GM21529 (cell line): ENCODE data around the gene RPL5.

Source experiments
- ATAC-seq: cut with Tn5 transposase; IDR thresholded peaks from one replicate; pipeline ENCODE4 v1.9.1; 2021; ENCODE audit not compliant: unreplicated experiment

RPL5 gene

GRCh38 chr1:92817986-92818764 lies 13.7 kb upstream of the RPL5 start:
- ATAC-seq = peak; percentile 66

GRCh38 chr1:92820024-92820423 lies 11.8 kb upstream of the RPL5 start:
- ATAC-seq = no peak

DNA sequence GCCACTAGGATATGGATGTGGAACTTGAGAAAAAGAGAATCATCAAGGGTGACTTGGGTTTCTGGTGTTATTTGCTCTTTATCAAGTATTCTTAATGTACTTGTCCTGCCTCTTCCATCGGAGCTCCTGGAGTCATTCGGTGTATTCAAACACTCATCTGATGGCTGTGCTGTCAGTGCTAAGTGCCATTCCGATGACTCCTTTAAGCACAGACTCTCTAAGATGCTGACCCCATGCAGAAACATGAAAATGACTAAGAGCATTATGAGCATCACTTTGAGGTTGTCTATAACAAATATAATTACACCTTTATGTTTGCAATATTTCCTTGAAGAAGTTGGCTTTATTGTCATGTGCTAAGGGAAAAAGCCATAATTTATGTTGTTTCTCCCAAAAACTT lies 11.3 kb upstream of the RPL5 start:
- no peak for ATAC-seq

DNA sequence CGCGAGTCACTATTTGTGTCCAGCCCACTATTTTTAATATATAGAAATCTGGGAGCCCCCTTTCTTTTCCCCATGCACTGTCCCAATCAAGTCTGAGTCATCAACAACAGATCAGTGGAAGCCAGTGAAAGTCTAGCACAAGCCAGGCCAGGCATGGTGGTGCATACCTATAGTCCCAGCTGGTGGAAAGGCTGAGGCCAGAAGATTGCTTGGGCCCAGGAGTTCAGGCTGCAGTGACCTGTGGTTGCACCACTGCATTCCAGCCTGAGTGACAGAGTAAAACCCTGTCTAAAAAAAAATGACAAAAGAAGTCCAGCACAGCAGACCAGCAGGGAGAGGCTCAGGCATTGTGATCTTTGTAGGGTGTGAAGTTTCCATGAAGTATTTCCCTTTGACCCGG lies 9.0 kb upstream of the RPL5 start:
- ATAC-seq = no peak

GRCh38 chr1:92826792-92827191 lies 5.0 kb upstream of the RPL5 start:
- no peak for ATAC-seq

DNA sequence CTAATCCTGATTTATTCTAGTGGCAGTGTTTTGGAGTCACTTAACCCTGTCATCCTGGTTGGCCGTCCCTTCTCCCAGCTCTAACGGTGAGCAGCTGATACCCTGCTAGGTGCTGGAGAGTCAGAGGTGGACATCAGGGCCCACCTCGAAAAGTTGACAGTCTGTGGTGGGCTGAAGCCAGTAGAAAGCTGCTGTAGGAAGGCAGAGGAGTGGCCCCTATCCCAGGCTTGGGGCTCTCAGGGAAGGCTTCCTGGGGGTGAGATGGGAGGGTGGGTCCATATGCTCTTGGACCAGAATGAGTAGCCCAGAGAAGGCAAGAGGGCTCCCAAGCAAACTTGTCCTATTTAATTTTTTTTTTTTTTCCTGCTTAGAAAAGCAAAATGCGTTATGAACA lies 475 bp upstream of the RPL5 start:
- no peak for ATAC-seq

- ATAC-seq = no peak
Observed at GRCh38 chr1:92832537-92833114, 786 bp downstream of the RPL5 start.

DNA sequence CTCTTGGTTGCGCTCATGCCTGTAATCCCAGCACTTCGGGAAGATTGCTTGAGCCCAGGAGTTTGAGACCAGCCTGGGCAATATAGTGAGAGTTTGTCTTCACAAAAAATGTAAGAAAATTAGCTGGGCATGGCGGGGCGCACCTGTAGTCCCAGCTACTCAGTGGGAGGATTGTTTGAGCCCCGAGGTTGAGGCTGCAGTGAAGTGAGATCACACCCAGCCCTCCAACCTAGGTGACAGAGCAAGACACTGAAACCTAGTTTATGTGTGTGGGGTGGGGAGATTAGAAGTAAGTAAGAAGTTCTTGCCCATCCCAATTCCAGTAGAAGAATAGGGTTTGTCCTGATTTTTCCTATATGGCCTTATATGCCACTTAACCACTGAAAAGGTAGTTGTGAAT lies 2.0 kb downstream of the RPL5 start:
- no peak for ATAC-seq

DNA sequence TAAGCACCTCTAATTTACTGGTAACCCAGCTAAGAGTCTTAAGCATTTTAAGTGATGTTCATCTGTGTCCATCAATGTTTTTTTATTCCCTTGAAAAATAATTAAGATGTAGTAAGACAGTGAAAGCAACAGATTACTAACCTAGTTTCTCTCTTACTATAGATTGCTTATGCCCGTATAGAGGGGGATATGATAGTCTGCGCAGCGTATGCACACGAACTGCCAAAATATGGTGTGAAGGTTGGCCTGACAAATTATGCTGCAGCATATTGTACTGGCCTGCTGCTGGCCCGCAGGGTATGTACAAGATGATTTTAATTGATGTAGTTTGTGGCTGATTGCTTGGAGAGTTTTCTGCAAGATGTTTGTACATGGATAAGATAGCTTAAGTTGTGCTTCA lies 2.8 kb downstream of the RPL5 start:
- ATAC-seq = no peak

DNA sequence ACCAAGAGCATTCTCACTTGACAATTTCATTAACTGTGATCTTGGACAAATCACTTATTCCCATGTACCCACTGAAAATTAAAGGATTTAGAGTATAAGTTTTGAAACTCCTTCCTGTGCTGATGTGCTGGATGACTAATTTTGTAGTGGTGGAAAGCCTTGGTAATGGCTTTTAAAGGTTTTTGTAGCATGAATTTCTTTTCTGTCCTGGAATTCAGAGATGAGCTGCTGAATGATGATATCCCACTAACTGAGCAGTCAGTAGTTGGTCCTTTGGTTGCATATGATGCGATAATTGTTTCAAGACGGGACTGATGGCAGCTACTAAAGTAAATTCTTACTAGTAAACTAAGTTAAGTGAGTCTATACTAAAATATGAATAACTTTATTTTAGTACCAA lies 5.2 kb downstream of the RPL5 start:
- no peak for ATAC-seq

DNA sequence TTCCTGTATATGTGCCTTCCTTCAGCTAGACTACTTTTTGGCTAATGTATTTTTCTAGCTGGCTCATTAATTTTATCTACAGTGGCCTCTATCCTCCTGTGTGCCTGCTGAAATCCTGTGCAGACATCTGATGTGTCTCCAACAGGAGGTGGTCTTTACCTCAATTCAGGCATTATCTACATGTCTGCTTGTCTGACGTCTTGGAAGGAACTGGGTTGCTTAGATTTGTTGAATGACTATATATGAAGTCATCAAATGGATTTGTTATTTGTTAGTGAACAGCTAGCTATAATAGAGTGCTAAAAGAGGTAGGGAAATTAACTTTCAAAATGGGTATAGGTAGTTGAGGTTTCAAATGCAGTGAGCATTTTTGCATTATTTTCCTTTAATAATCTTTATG lies 6.7 kb downstream of the RPL5 start:
- ATAC-seq = no peak

DNA sequence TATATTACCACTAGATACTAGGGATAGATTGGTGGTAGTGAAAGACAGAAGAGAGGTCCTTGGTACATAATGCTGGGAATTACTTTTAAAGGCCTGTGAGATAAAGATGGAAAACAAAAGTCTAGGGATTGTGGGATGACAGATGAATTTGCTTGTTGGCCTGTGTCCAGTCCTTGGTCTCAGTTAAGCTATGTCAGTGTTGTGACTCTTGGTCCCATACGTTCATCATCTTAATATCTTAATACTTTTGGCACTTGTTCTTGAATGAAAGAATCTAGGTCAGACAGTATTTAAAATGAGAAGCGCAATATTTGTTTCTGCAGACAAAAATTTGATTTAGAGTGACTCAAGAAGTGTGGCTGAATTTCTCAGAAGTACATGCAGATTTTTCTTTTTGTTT lies 7.6 kb downstream of the RPL5 start:
- no peak for ATAC-seq

GRCh38 chr1:92840600-92840999 lies 8.8 kb downstream of the RPL5 start:
- ATAC-seq = no peak

GRCh38 chr1:92842082-92843045 lies 10.5 kb downstream of the RPL5 start:
- ATAC-seq = no peak

- no peak for ATAC-seq
Observed at GRCh38 chr1:92843046-92843423, 11.2 kb downstream of the RPL5 start.

DNA sequence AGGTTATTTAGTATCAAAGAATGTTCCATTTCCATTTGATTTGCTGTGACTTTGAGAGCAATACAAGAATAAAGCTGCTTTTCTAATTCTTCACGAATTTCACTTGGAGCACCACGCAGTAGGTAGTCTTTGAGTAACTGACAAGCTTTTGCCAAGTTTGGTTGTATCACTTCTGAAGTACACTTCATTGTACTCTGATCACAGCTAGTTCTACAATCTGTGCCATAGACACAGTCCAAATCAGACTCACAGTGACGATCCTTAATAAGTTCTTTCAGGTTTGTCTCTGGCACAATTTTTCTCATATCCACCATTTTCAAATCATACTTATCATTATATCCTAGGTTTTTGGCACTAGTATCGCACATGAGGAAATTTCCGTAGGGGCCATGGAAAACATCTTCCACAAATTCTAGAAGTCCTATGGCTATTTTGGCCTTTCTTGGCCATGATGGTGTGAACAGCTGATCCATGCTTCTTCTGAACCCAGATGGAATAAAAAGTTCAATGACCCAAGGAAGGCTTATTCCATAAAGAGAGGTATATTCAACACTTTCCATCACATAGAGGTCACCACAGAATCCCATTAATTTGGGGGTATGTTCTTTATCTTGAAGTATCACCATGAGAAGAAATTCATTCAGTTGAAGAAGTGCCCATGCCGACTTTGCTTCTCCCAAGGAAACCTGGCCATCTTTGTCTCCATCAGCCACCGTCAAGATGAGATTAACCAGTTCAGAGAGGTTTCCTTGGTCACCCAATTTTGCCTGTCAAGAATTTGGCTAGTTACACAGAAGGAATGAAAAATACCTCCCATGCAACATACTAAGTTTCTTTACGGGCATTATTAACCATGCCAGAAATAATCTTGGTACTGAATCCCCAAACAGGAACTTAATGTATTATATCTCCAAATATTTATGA lies 11.9 kb downstream of the RPL5 start:
- no peak for ATAC-seq

DNA sequence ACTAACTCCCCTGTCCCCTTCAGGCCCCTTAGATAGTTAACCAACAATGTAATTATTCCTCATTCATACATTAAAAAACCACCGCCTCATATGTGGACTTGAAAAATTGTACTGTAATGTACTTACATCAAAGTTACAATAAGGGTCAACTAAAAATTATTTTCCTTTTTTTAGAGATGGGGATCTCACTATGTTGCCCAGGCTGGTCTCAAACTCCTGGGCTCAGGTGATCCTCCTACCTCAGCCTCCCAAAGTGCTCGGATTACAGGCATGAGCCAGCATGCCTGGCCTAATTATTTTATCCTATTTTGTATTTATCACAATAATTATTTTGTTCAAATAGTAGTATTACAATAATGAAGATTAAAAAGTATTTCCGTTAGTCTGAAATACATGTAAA lies 12.6 kb downstream of the RPL5 start:
- no peak for ATAC-seq

GRCh38 chr1:92845908-92846307 lies 14.1 kb downstream of the RPL5 start:
- no peak for ATAC-seq

GRCh38 chr1:92848201-92848600 lies 16.4 kb downstream of the RPL5 start:
- ATAC-seq = no peak

- no peak for ATAC-seq
Observed at GRCh38 chr1:92850019-92850418, 18.2 kb downstream of the RPL5 start.

GRCh38 chr1:92851729-92852128 lies 19.9 kb downstream of the RPL5 start:
- no peak for ATAC-seq
